ENCODE data around the gene OPTN. TPM values are rescaled to one million over a fixed set of nuclear protein-coding genes. Genes with fewer than 3 reads are reported as not detected.

The OPTN gene
- total RNA-seq, 1 donor from 2014 or later, result 53.4 TPM

DNA sequence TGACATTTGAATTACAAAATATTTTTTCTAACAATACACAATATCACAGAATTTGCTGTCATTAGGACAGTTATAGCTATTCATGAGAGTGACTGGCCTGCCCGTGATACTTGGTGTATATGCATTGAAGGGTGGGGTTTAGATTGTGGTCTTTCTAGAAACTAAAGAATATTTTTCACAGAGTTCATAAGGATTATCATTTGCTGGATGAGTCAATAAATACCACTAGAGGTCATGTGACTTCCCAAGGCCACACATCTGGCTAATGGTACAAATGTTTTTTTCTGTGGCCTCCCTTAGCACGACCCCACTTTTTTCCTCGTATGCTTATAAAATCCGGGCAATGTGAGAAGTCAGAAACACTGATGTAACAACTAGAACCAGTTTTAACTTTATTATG lies 5.2 kb downstream of the OPTN start:
- DNase-seq, result no peak
- no peaks in the 10 kb centered on the region for H3K9me3 ChIP-seq
- TF ChIP-seq, protein P1, sequence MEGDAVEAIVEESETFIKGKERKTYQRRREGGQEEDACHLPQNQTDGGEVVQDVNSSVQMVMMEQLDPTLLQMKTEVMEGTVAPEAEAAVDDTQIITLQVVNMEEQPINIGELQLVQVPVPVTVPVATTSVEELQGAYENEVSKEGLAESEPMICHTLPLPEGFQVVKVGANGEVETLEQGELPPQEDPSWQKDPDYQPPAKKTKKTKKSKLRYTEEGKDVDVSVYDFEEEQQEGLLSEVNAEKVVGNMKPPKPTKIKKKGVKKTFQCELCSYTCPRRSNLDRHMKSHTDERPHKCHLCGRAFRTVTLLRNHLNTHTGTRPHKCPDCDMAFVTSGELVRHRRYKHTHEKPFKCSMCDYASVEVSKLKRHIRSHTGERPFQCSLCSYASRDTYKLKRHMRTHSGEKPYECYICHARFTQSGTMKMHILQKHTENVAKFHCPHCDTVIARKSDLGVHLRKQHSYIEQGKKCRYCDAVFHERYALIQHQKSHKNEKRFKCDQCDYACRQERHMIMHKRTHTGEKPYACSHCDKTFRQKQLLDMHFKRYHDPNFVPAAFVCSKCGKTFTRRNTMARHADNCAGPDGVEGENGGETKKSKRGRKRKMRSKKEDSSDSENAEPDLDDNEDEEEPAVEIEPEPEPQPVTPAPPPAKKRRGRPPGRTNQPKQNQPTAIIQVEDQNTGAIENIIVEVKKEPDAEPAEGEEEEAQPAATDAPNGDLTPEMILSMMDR (IDR thresholded peaks at IDR 0.05), result no peak
- peaks cover 22% of the 10 kb centered on the region for H3K4me1 ChIP-seq
- no peak overlapping the region for H3K27ac ChIP-seq
- H3K27me3 ChIP-seq (ENCODE audit: low read depth), result no peaks in the 10 kb centered on the region
- intact Hi-C loops (cut with DNase I), result no loop called here
- H3K36me3 ChIP-seq, result peaks cover 20% of the 10 kb centered on the region
- ATAC-seq, result no peak
- no peak overlapping the region for H3K4me3 ChIP-seq

DNA sequence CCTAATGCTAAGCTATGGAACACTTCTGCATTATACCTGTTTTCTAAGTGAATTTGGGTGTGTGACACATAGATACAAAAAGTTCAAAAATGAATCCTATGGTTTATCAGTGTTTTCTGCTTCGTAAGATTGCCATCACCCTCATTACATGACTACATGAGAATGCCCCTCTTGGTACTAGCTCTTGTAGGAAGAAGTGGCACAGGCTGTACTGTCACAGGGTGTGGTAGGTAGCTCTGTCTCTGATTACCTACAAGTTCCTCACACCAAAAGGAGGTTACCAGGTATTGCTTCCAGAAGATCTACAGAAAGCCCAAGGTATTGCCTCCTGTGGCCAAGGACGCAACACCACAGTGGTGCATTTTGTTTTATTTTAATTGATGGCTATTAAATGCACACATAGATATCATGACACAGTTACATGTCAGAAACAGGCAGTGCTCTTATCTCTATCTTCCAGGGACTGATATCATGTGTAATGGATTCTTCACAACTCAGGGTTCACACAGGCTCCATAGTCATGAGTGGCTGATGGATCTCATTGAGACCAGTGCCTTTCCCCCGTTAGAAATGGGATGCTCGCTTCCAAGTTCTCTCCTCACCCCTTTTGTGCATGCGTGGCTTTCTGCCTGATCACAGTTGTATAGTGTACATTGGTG lies 6.6 kb downstream of the OPTN start:
- DNase-seq (no peak), ATAC-seq (no peak)
- Histone ChIP-seq H3K36me3 (peaks cover 34% of the 10 kb centered on the region), H3K27ac (no peak overlapping the region), H3K4me1 (peaks cover 13% of the 10 kb centered on the region), H3K9me3 (no peaks in the 10 kb centered on the region), H3K4me3 (no peak overlapping the region), H3K27me3 (ENCODE audit: low read depth) (no peaks in the 10 kb centered on the region)
- TF ChIP-seq, protein P1 (IDR thresholded peaks at IDR 0.05), result no peak
- intact Hi-C loops (cut with DNase I), result no loop called here

DNA sequence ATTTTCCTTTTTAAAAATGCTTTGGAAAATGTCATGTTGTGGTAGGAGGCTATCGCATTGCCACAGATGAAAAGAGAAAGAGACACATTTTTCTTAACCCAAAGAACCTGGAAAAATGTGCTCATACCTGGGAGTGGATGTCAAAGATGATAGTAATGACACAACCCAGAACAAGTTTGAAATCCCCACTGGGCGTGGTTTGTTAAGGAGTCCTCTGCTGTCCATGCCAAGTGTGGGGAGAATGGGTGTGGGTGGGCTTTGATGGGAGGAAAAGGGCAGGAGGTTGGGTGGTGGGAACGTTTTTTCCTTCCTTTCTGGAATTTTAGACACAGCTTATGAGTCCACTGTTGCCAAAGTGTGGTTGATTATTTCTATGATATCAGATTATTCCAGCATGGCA lies 10.9 kb downstream of the OPTN start:
- DNase-seq (no peak), ATAC-seq (no peak)
- intact Hi-C loops (cut with DNase I), result no loop called here
- Histone ChIP-seq H3K4me3 (no peak overlapping the region), H3K36me3 (peaks cover 67% of the 10 kb centered on the region), H3K27me3 (ENCODE audit: low read depth) (no peaks in the 10 kb centered on the region), H3K9me3 (no peaks in the 10 kb centered on the region), H3K4me1 (peaks cover 4% of the 10 kb centered on the region), H3K27ac (no peak overlapping the region)
- TF ChIP-seq, protein P1 (IDR thresholded peaks at IDR 0.05), result no peak

DNA sequence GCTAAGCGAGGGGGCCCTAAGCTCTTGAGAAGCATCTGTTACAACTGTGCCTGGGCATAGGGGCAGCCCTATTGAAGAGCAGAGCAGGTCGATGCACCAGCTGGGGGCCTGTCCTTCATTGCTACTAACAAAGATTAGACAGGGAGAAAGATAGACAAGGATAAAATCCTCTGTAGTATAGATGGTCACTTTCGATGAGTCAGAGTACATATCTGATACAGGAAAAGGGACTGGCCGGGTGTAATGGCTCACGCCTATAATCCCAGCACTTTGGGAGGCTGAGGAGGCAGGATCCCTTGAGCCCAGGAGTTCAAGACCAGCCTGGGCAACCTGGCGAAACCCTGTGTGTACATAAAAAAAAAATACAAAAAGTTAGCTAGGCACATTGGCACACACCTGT lies 13.6 kb downstream of the OPTN start:
- H3K27me3 ChIP-seq (ENCODE audit: low read depth), result no peaks in the 10 kb centered on the region
- no peak for ATAC-seq
- no peak for DNase-seq
- no peaks in the 10 kb centered on the region for H3K9me3 ChIP-seq
- peaks cover 82% of the 10 kb centered on the region for H3K36me3 ChIP-seq
- TF ChIP-seq, protein P1 (IDR thresholded peaks at IDR 0.05), result no peak
- intact Hi-C loops (cut with DNase I), result no loop called here
- peaks cover 7% of the 10 kb centered on the region for H3K4me1 ChIP-seq
- no peak overlapping the region for H3K27ac ChIP-seq
- H3K4me3 ChIP-seq, result no peak overlapping the region

DNA sequence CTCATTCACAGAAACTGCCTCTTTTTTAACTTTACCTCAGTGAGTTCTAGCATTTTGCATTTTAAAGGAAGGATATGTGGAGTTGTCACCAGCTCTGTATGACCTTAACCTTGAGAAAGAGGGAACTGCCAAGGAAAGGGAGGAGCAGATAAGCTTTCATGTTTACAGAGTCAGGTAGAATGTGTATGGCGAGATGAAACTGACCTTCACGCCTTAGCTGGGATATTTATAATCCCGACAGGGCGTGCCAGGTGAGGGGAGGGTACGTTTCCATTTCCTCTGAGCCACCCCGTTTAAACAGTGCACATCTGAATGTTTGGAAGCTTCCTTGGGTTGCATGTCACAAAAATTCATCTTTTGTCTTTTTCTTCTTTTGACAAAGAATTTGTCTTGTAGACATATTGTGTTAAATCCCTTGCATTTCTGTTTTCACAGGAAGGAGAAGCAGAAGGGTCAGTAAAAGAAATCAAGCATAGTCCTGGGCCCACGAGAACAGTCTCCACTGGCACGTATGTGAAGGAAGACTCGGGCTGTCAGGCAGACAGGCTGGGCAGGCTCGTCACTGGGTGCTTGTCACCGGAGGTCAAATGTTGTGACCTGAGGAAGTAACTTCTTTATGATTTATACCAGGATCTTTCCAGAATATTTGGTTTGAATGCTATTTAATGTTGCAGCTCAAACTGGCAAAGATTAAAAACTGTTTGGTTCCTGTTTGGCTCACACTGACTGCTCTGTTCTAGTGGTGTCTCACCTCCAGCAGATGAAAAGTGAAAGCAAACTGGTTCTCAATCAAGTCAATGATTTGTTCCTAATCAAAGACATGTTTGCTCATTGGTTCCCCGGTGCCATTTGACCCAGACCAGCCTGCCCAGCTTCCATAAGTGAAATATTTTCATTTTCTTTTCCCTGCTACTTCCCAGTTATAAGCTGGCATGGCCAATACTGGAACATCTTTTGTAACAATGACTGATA lies 16.2 kb downstream of the OPTN start:
- Histone ChIP-seq H3K36me3 (peaks cover 84% of the 10 kb centered on the region), H3K4me3 (peak overlapping the region; percentile 9), H3K27me3 (ENCODE audit: low read depth) (no peaks in the 10 kb centered on the region), H3K4me1 (peaks cover 20% of the 10 kb centered on the region), H3K9me3 (no peaks in the 10 kb centered on the region), H3K27ac (peak overlapping the region; percentile 48)
- TF ChIP-seq, protein P1 (IDR thresholded peaks at IDR 0.05), result no peak
- peak in 1 of 2 donors; percentile 45 for ATAC-seq
- intact Hi-C loops (cut with DNase I), result no loop called here
- no peak for DNase-seq
